Naive thymus-derived CD4-positive, alpha-beta T cell (primary cell): ENCODE results near the gene ACAN. TPM values are rescaled to one million over a fixed set of nuclear protein-coding genes. Genes with fewer than 3 reads are reported as not detected.
A peak's percentile ranks its signal among the peaks of the same experiment; 100 is the strongest.

ENCODE experiments used
- ATAC-seq: fragments of 150-1000 bp; cut with Tn5 transposase; 2 replicates; pipeline ENCODE4 v1.10.0; 2021; ENCODE audit warnings: mild to moderate bottlenecking, moderate library complexity
- CTCF ChIA-PET: fragments of 350-600 bp; sonication (Branson Sonifier 250); formaldehyde crosslinking; loops from one replicate; lab custom pipeline; 2021; ENCODE audit warnings: antibody characterized with exemption; lab: Charles Lee
- POLR2A ChIA-PET: fragments of 350-600 bp; sonication (Branson Sonifier 250); formaldehyde crosslinking; loops from one replicate; lab custom pipeline; 2021; ENCODE audit warnings: antibody characterized with exemption, inconsistent platforms; lab: Charles Lee
- DNase-seq, 9 donors: peaks; one replicate each; pipeline versions ENCODE4 v3.0.0 to v3.0.0-alpha.2; 2020 to 2022; ENCODE audit warnings: mixed read lengths in 1 of 9
- H3K27ac ChIP-seq: one replicate; pipeline ENCODE4 v1.7.0; 2013; ENCODE audit warnings: mild to moderate bottlenecking, low read depth, low read length, moderate library complexity
- H3K27me3 ChIP-seq, 2 donors: one replicate each; pipeline ENCODE4 v1.7.0; 2013; ENCODE audit warnings: low read length in 2 of 2, mild to moderate bottlenecking in 2 of 2, moderate library complexity in 2 of 2; ENCODE audit not compliant: control insufficient read depth in 2 of 2, insufficient read depth in 2 of 2
- H3K36me3 ChIP-seq, 3 experiments: 1 replicate in 2 of 3; 2 replicates in 1 of 3; pipeline ENCODE4 v1.7.0; 2013; ENCODE audit warnings: low read length in 3 of 3, mild to moderate bottlenecking in 3 of 3, moderate library complexity in 1 of 3; ENCODE audit not compliant: insufficient read depth in 3 of 3, control insufficient read depth in 2 of 3
- H3K4me1 ChIP-seq, 2 donors: one replicate each; pipeline ENCODE4 v1.7.0; 2013; ENCODE audit warnings: low read length in 2 of 2, mild to moderate bottlenecking in 2 of 2, moderate library complexity in 1 of 2; ENCODE audit not compliant: control insufficient read depth in 2 of 2, insufficient read depth in 2 of 2
- H3K4me3 ChIP-seq: 2 replicates; pipeline ENCODE4 v1.7.0; 2013; ENCODE audit warnings: mild to moderate bottlenecking, low read length
- H3K9me3 ChIP-seq, 3 experiments: 1 replicate in 2 of 3; 2 replicates in 1 of 3; pipeline ENCODE4 v1.7.0; 2013; ENCODE audit warnings: low read length in 3 of 3; ENCODE audit not compliant: control insufficient read depth in 2 of 3
- H3K27ac Mint-ChIP-seq, 9 donors: one replicate each; pipeline ENCODE4 v1.8.0; 2020 to 2022; ENCODE audit warnings: mixed read lengths in 9 of 9, mild to moderate bottlenecking in 8 of 9, moderate library complexity in 5 of 9, inconsistent platforms in 2 of 9
- H3K27me3 Mint-ChIP-seq, 5 donors: one replicate each; pipeline ENCODE4 v1.8.0; 2021 to 2022; ENCODE audit warnings: mixed read lengths in 5 of 5, mild to moderate bottlenecking in 1 of 5
- H3K36me3 Mint-ChIP-seq, 5 donors: one replicate each; pipeline ENCODE4 v1.8.0; 2020 to 2022; ENCODE audit warnings: mixed read lengths in 5 of 5, mild to moderate bottlenecking in 3 of 5, inconsistent platforms in 1 of 5
- H3K4me1 Mint-ChIP-seq, 7 donors: one replicate each; pipeline ENCODE4 v1.8.0; 2020 to 2022; ENCODE audit warnings: mixed read lengths in 7 of 7, mild to moderate bottlenecking in 3 of 7, inconsistent platforms in 1 of 7
- H3K4me3 Mint-ChIP-seq, 10 donors: one replicate each; pipeline ENCODE4 v1.8.0; 2020 to 2022; ENCODE audit warnings: mild to moderate bottlenecking in 10 of 10, mixed read lengths in 10 of 10, moderate library complexity in 6 of 10, inconsistent platforms in 2 of 10
- H3K9me3 Mint-ChIP-seq, 11 donors: one replicate each; pipeline ENCODE4 v1.8.0; 2020 to 2022; ENCODE audit warnings: mixed read lengths in 11 of 11, mild to moderate bottlenecking in 4 of 11, inconsistent platforms in 1 of 11, moderate library complexity in 1 of 11
- intact Hi-C, 2 donors: fragments of 100-400 bp; cut with micrococcal nuclease; formaldehyde crosslinking; loops; one replicate each; pipeline ENCODE4 v1.15.1; 2023
- polyA plus RNA-seq, 2 donors: library from polyadenylated mRNA; unstranded; fragments of 300-500 nt; fragmentation: Illumina TruSeq; gene quantifications; one replicate each; pipeline ENCODE4 v1.2.3, GENCODE V29; 2021
- total RNA-seq, 6 experiments: library from RNA in 5 of 6; stranded (reverse) in 5 of 6; gene quantifications; 1 replicate in 5 of 6; 2 replicates in 1 of 6; pipeline ENCODE4 v1.2.3 and lab custom pipeline; 2021 to 2026

Gene ACAN
- total and polyA plus RNA-seq, 7 experiments from 2014 or later: 0.04 TPM; not detected in 6

DNA sequence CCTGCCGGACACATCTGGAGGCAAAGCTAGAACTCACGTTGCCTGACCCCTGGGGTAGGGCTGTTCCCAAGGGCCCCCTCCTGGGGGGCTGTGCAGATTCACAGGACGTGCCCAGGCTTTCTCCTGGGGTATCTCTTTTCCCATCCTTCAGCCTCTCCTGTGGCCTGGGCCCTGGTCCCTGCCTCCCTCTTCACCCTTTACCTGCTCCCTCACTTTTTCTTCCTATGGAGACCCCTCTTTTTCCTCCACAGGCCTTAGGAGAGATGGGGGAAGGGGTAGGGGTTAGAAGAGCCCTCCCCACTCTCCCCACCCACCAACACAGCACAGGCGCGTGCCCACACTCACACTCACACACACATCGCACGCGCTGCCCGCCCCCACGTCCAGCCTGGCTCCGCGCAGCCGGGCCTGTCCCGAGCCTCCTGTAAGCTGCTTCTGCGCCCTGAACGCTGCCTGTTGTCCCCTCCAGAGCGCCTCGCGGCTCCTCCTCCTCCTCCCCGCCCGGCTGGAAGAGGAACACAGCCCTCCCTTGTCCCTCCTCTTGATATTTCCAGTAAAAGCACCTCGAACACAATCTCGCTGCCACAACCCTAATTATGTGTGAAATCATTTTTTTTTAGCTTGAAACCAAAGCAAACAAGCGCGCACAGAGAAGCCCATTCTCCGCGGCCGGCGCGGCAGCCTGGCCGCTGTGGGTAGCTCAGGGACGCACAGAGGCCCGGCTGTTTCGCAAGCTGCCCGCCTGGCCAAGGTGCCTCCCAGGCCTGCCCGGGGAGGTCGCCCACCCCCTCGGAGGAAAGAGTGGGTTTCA, 33.9 kb upstream of the ACAN start:
- Mint-ChIP-seq H3K4me1 (no peaks in the 10 kb centered on the region), H3K27ac (no peak overlapping the region), H3K36me3 (peaks cover 0 to 8% (median 4%) of the 10 kb centered on the region in 5 donors), H3K4me3 (peak overlapping the region in 2 of 10 donors; percentile 0 to 44), H3K9me3 (peaks cover 0 to 18% (median 9%) of the 10 kb centered on the region in 11 donors), H3K27me3 (peaks cover 28 to 40% (median 32%) of the 10 kb centered on the region in 5 donors)
- Histone ChIP-seq H3K27ac (no peak overlapping the region), H3K36me3 (no peaks in the 10 kb centered on the region), H3K4me1 (no peaks in the 10 kb centered on the region), H3K4me3 (no peak overlapping the region), H3K27me3 (peaks cover 0 to 5% of the 10 kb centered on the region in 2 donors), H3K9me3 (no peaks in the 10 kb centered on the region)
- ATAC-seq (no peak), DNase-seq (no peak)
- CTCF ChIA-PET: no interaction called here
- intact Hi-C loops: no loop called here
- POLR2A ChIA-PET: no interaction called here

DNA sequence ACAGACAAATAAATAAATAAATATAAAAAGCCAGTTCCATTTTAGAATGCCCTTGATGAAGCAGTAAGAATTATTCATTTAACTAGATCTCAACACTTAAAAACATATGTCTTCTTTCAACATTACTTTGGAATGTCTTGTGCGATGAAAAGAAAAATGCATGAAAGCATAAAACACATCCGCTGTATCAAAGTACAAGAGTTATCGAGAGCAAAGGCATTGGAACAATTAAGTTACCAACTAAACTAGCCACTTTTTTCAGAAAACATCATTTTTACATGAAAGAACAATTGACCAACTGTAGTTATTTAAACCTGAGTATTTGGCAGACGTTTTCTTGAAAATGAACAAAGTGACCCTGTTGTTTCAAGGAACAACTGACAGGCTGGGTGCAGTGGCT, 27.5 kb upstream of the ACAN start:
- peaks cover 0 to 4% (median 0%) of the 10 kb centered on the region in 5 donors for H3K36me3 Mint-ChIP-seq
- Histone ChIP-seq H3K27me3 (no peaks in the 10 kb centered on the region), H3K36me3 (no peaks in the 10 kb centered on the region), H3K27ac (no peak overlapping the region), H3K4me1 (no peaks in the 10 kb centered on the region), H3K4me3 (no peak overlapping the region), H3K9me3 (no peaks in the 10 kb centered on the region)
- no peak overlapping the region for H3K4me3 Mint-ChIP-seq
- intact Hi-C loops: no loop called here
- peaks cover 0 to 28% (median 5%) of the 10 kb centered on the region in 11 donors for H3K9me3 Mint-ChIP-seq
- ATAC-seq: no peak
- no peak for DNase-seq
- ChIA-PET POLR2A (no interaction called here), CTCF (no interaction called here)
- no peak overlapping the region for H3K27ac Mint-ChIP-seq
- H3K27me3 Mint-ChIP-seq: peaks cover 11 to 36% (median 27%) of the 10 kb centered on the region in 5 donors
- no peaks in the 10 kb centered on the region for H3K4me1 Mint-ChIP-seq

DNA sequence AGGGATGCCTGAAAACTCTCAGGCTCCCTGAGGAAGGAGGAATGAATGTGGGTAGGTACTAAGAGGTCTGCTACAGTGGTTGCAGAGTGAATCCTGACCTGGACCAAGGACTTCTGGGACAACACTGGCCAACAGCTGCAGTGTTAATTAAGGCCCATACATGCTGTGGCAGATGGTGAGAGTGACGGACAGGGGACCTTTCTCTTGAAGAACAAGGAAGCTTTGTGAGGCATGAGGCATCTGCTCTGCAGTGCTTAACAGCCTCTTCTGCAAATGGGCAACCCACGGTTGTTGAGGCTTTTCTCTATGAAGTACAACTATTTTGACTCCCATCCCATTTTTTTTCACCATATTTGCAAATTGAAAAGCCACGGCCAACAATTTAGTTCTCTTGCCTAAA, 26.6 kb upstream of the ACAN start:
- Mint-ChIP-seq H3K4me3 (no peak overlapping the region), H3K36me3 (peaks cover 0 to 4% (median 0%) of the 10 kb centered on the region in 5 donors), H3K27me3 (peaks cover 4 to 28% (median 18%) of the 10 kb centered on the region in 5 donors), H3K4me1 (no peaks in the 10 kb centered on the region), H3K9me3 (peaks cover 0 to 25% (median 3%) of the 10 kb centered on the region in 11 donors), H3K27ac (no peak overlapping the region)
- no peak for ATAC-seq
- Histone ChIP-seq H3K36me3 (no peaks in the 10 kb centered on the region), H3K4me1 (no peaks in the 10 kb centered on the region), H3K9me3 (no peaks in the 10 kb centered on the region), H3K27me3 (no peaks in the 10 kb centered on the region), H3K4me3 (no peak overlapping the region), H3K27ac (no peak overlapping the region)
- ChIA-PET CTCF (no interaction called here), POLR2A (interaction anchor here (0.5 kb wide), 1 partner anchor 471 kb away, joined by 3 read pairs; no protein-coding TSS in a partner anchor)
- DNase-seq: no peak
- intact Hi-C loops: no loop called here

DNA sequence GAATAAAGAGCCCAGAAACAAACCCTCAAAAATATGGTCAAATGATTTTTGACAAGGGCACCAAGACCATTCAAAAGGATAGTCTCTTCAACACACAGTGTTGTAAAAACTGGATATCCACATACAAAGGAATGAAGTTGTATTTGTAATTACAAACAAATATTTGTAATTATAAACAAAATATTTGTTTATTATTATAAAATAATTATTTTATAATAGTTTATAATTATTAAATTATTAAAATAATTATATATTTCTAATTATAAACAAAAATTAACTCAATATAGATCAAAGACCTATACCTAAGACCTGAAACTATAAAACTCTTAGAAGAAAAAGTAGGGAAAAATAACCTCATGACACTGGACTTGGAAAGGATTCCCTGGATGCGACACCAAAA, 23.3 kb upstream of the ACAN start:
- Histone ChIP-seq H3K9me3 (no peaks in the 10 kb centered on the region), H3K27me3 (no peaks in the 10 kb centered on the region), H3K4me3 (no peak overlapping the region), H3K4me1 (no peaks in the 10 kb centered on the region), H3K36me3 (no peaks in the 10 kb centered on the region), H3K27ac (no peak overlapping the region)
- DNase-seq (no peak), ATAC-seq (no peak)
- Mint-ChIP-seq H3K4me1 (no peaks in the 10 kb centered on the region), H3K27me3 (peaks cover 3 to 17% (median 13%) of the 10 kb centered on the region in 5 donors), H3K27ac (no peak overlapping the region), H3K9me3 (peaks cover 0 to 21% (median 2%) of the 10 kb centered on the region in 11 donors), H3K4me3 (no peak overlapping the region), H3K36me3 (peaks cover 0 to 3% (median 0%) of the 10 kb centered on the region in 5 donors)
- POLR2A ChIA-PET: no interaction called here
- intact Hi-C loops: no loop called here
- CTCF ChIA-PET: no interaction called here

DNA sequence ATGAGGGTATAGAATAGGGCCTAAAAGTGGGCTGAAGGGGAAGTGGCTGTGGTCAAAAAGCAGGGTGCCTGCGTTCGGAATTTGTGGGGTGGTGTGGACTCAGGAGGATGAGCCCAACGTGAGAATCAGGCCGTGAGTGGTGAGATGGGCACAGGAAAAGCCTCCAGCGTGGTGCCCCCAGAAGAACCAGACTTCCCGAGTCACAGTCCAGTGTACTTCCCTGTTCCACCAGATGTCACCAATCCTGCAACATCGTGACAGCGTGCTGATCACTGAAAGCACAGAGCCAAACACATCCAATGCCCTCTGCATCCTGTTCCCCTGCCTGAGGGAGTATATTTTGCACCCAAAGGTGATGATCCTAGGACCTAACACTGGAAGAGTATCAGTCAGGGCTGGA, 20.8 kb upstream of the ACAN start:
- no peak overlapping the region for H3K27ac Mint-ChIP-seq
- H3K4me1 Mint-ChIP-seq: no peaks in the 10 kb centered on the region
- no peaks in the 10 kb centered on the region for H3K36me3 Mint-ChIP-seq
- no peaks in the 10 kb centered on the region for H3K9me3 ChIP-seq
- H3K36me3 ChIP-seq: no peaks in the 10 kb centered on the region
- H3K9me3 Mint-ChIP-seq: peaks cover 0 to 5% (median 0%) of the 10 kb centered on the region in 11 donors
- intact Hi-C loops: no loop called here
- ATAC-seq (no peak), DNase-seq (no peak)
- no peak overlapping the region for H3K4me3 Mint-ChIP-seq
- peaks cover 5 to 17% (median 9%) of the 10 kb centered on the region in 5 donors for H3K27me3 Mint-ChIP-seq
- ChIA-PET POLR2A (no interaction called here), CTCF (no interaction called here)
- no peaks in the 10 kb centered on the region for H3K27me3 ChIP-seq
- H3K4me3 ChIP-seq: no peak overlapping the region
- no peak overlapping the region for H3K27ac ChIP-seq
- no peaks in the 10 kb centered on the region for H3K4me1 ChIP-seq

DNA sequence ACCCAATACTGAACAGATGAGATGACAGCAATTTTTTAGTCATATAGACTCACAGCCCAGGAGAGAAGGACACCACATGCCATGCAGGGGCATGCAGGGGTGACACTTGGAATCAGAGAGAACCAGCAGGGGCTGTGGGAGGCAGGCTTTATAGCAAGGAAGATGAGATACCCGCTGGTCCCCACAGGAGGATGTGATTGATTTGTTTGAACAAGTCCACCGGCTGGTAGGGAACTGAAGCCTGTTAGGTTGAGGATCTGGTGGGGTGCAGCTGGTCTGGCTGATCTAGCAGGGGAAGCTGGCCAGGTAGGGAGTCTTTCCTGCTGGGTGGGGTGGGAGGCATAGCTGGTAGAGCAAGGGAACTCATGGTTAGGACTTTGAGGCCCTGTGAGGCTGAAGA, 18.0 kb upstream of the ACAN start:
- Mint-ChIP-seq H3K9me3 (peaks cover 0 to 7% (median 0%) of the 10 kb centered on the region in 11 donors), H3K27me3 (peaks cover 0 to 9% (median 3%) of the 10 kb centered on the region in 5 donors), H3K27ac (peak overlapping the region in 1 of 9 donors; percentile 2), H3K4me1 (no peaks in the 10 kb centered on the region), H3K4me3 (no peak overlapping the region), H3K36me3 (no peaks in the 10 kb centered on the region)
- Histone ChIP-seq H3K4me3 (no peak overlapping the region), H3K36me3 (no peaks in the 10 kb centered on the region), H3K4me1 (no peaks in the 10 kb centered on the region), H3K9me3 (no peaks in the 10 kb centered on the region), H3K27ac (no peak overlapping the region), H3K27me3 (no peaks in the 10 kb centered on the region)
- ChIA-PET CTCF (no interaction called here), POLR2A (interaction anchor here (0.6 kb wide), 1 partner anchor 123 kb away, joined by 3 read pairs; no protein-coding TSS in a partner anchor)
- no peak for ATAC-seq
- no peak for DNase-seq
- intact Hi-C loops: no loop called here
